HG03139 (cell line): Measurements from ENCODE around the gene TMEM158.

Experiments
- ATAC-seq: cut with Tn5 transposase; IDR thresholded peaks from one replicate; pipeline ENCODE4 v1.9.1; 2021; ENCODE audit not compliant: unreplicated experiment

The TMEM158 gene

GRCh38 chr3:45234250-45234649, 8.2 kb upstream of the TMEM158 start:
- no peak for ATAC-seq

- no peak for ATAC-seq
Measured at GRCh38 chr3:45232521-45232920, 6.4 kb upstream of the TMEM158 start.

- ATAC-seq: no peak
Measured at GRCh38 chr3:45227946-45228345, 1.9 kb upstream of the TMEM158 start.

- no peak for ATAC-seq
Measured at GRCh38 chr3:45227071-45227820, 1.2 kb upstream of the TMEM158 start.

GRCh38 chr3:45225465-45226205, 452 bp downstream of the TMEM158 start:
- ATAC-seq: peak; percentile 31

- peak; percentile 20 for ATAC-seq
Measured at GRCh38 chr3:45224824-45225464, 1.1 kb downstream of the TMEM158 start.

GRCh38 chr3:45223889-45224727, 2.0 kb downstream of the TMEM158 start:
- ATAC-seq: no peak

- no peak for ATAC-seq
Measured at GRCh38 chr3:45219694-45220093, 6.4 kb downstream of the TMEM158 start.

GRCh38 chr3:45218578-45219390, 7.3 kb downstream of the TMEM158 start:
- ATAC-seq: no peak

- no peak for ATAC-seq
Measured at GRCh38 chr3:45216021-45216609, 10.0 kb downstream of the TMEM158 start.

GRCh38 chr3:45215466-45215865, 10.6 kb downstream of the TMEM158 start:
- ATAC-seq: no peak

- no peak for ATAC-seq
Measured at GRCh38 chr3:45214061-45214680, 11.9 kb downstream of the TMEM158 start.

- ATAC-seq: no peak
Measured at GRCh38 chr3:45212095-45212468, 14.0 kb downstream of the TMEM158 start.

GRCh38 chr3:45211466-45212094, 14.5 kb downstream of the TMEM158 start:
- no peak for ATAC-seq

- ATAC-seq: no peak
Measured at GRCh38 chr3:45210308-45211041, 15.6 kb downstream of the TMEM158 start.

- ATAC-seq: no peak
Measured at GRCh38 chr3:45209526-45209925, 16.6 kb downstream of the TMEM158 start.

GRCh38 chr3:45208586-45208985, 17.5 kb downstream of the TMEM158 start:
- ATAC-seq: no peak

- no peak for ATAC-seq
Measured at GRCh38 chr3:45207446-45207845, 18.6 kb downstream of the TMEM158 start.
